C1 segment of cervical spinal cord (tissue), 14 donors: Measurements from ENCODE around the gene GAS7.
"Not testable (repeated sequence)": the region's sequence is repeated elsewhere in the genome, so short reads cannot be mapped to it uniquely, and the experiment has no call there.

Experiments
- DNase-seq, 14 donors: peaks; one replicate each; lab custom pipeline; 2025; lab: John Stamatoyannopoulos, UW

The GAS7 gene

GRCh38 chr17:10111907-10112452, 86.4 kb downstream of the GAS7 start:
- no peak for DNase-seq

- no peak for DNase-seq
Measured at GRCh38 chr17:10109146-10109545, 89.3 kb downstream of the GAS7 start.

GRCh38 chr17:10107316-10108165, 90.9 kb downstream of the GAS7 start:
- DNase-seq = peak in 1 of 14 donors; percentile 10

GRCh38 chr17:10106067-10106466, 92.3 kb downstream of the GAS7 start:
- DNase-seq = no peak

GRCh38 chr17:10105513-10106001, 92.8 kb downstream of the GAS7 start:
- no peak for DNase-seq

GRCh38 chr17:10103712-10104111, 94.7 kb downstream of the GAS7 start:
- DNase-seq = no peak

- no peak for DNase-seq
Measured at GRCh38 chr17:10102817-10103216, 95.6 kb downstream of the GAS7 start.

- DNase-seq = no peak
Measured at GRCh38 chr17:10099051-10099571, 99.3 kb downstream of the GAS7 start.

- no peak for DNase-seq
Measured at GRCh38 chr17:10096596-10096995, 101.8 kb downstream of the GAS7 start.

- DNase-seq = not testable (repeated sequence)
Measured at GRCh38 chr17:10095295-10095694, 103.1 kb downstream of the GAS7 start.

- DNase-seq = no peak
Measured at GRCh38 chr17:10094797-10095196, 103.6 kb downstream of the GAS7 start.

- no peak for DNase-seq
Measured at GRCh38 chr17:10092595-10092994, 105.8 kb downstream of the GAS7 start.

- no peak for DNase-seq
Measured at GRCh38 chr17:10091046-10091445, 107.4 kb downstream of the GAS7 start.

- DNase-seq = no peak
Measured at GRCh38 chr17:10089196-10089804, 109.1 kb downstream of the GAS7 start.

GRCh38 chr17:10088444-10088843, 110.0 kb downstream of the GAS7 start:
- no peak for DNase-seq

- no peak for DNase-seq
Measured at GRCh38 chr17:10087355-10087754, 111.1 kb downstream of the GAS7 start.

GRCh38 chr17:10083864-10084263, 114.5 kb downstream of the GAS7 start:
- DNase-seq = no peak

- no peak for DNase-seq
Measured at GRCh38 chr17:10082795-10083194, 115.6 kb downstream of the GAS7 start.

- no peak for DNase-seq
Measured at GRCh38 chr17:10081571-10082169, 116.7 kb downstream of the GAS7 start.

- no peak for DNase-seq
Measured at GRCh38 chr17:10077561-10078299, 120.7 kb downstream of the GAS7 start.

GRCh38 chr17:10075919-10076318, 122.5 kb downstream of the GAS7 start:
- DNase-seq = no peak
